ENCODE data around the gene KDELR3. TPM values are rescaled to one million over a fixed set of nuclear protein-coding genes. Genes with fewer than 3 reads are reported as not detected.

The KDELR3 gene
- total and polyA plus RNA-seq, 2 of the 8 experiments (the other 6 are each of a cell fraction or from before 2014, with no cell fraction given): 7.9 to 13.0 TPM

- Histone ChIP-seq H4K8ac (ENCODE audit: extremely low read depth, insufficient read depth, low read length) (no peak overlapping the region), H2BK20ac (ENCODE audit: low read length) (no peak overlapping the region), H3K27ac (ENCODE audit: low read depth, low read length) (no peak overlapping the region), H3K4me3 (ENCODE audit: extremely low read depth in 1 of 4, insufficient read depth in 2 of 4, low read depth in 3 of 4, low read length in 4 of 4) (no peak overlapping the region), H4K20me1 (replicated peaks in 1 of 2; ENCODE audit: control insufficient read depth in 1 of 2, insufficient read depth in 2 of 2, low read length in 2 of 2) (peaks cover 5 to 10% of the 10 kb centered on the region in 2 experiments), H3K9ac (replicated peaks in 1 of 4; ENCODE audit: extremely low read depth in 1 of 4, low read depth in 3 of 4, low read length in 3 of 4) (no peak overlapping the region), H3K4me1 (replicated peaks in 1 of 4; ENCODE audit: control insufficient read depth in 3 of 4, insufficient read depth in 4 of 4, low read length in 3 of 4) (peaks cover 0 to 4% (median 3%) of the 10 kb centered on the region in 4 experiments; a peak in 3 of 7 replicates), H2BK15ac (ENCODE audit: low read length) (no peak overlapping the region), H2BK5ac (ENCODE audit: low read depth, low read length) (no peak overlapping the region), H3K79me1 (ENCODE audit: low read depth, low read length) (no peaks in the 10 kb centered on the region; the same call in 1 of the 2 replicates), H3K23ac (ENCODE audit: insufficient read length) (no peak overlapping the region), H3K36me3 (ENCODE audit: control insufficient read depth in 2 of 4, insufficient read depth in 4 of 4, low read length in 3 of 4) (peaks cover 63 to 100% (median 94%) of the 10 kb centered on the region in 4 experiments), H3K18ac (ENCODE audit: extremely low read depth, low read length) (no peak overlapping the region), H3K79me2 (ENCODE audit: control insufficient read depth in 1 of 2, insufficient read depth in 2 of 2, low read length in 2 of 2) (peaks cover 0 to 33% of the 10 kb centered on the region in 2 experiments; a peak in 2 of 4 replicates), H3K9me3 (ENCODE audit: insufficient read depth in 2 of 2, low read depth in 1 of 2, low read length in 1 of 2) (no peaks in the 10 kb centered on the region), H2AK5ac (ENCODE audit: low read depth, low read length) (no peak overlapping the region), H3K4ac (replicated peaks; ENCODE audit: insufficient read length, low read depth, low read length) (no peak overlapping the region), H2BK12ac (ENCODE audit: low read depth, low read length) (no peak overlapping the region), H3K27me3 (replicated peaks in 1 of 4; ENCODE audit: control insufficient read depth in 3 of 4, extremely low read depth in 1 of 4, insufficient read depth in 3 of 4, low read length in 3 of 4) (no peaks in the 10 kb centered on the region), H2AFZ (ENCODE audit: low read length) (no peak overlapping the region), H3K14ac (ENCODE audit: insufficient read length) (no peak overlapping the region), H3K23me2 (ENCODE audit: low read depth, low read length) (no peaks in the 10 kb centered on the region), H4K91ac (replicated peaks; ENCODE audit: insufficient read length, low read length) (no peak overlapping the region), H3K56ac (replicated peaks; ENCODE audit: insufficient read length, low read depth, low read length) (no peak overlapping the region), H4K5ac (ENCODE audit: insufficient read length, low read depth, low read length) (no peak overlapping the region), H2BK120ac (replicated peaks; ENCODE audit: low read depth, low read length) (no peak overlapping the region), H3K4me2 (ENCODE audit: insufficient read depth in 1 of 2, low read depth in 2 of 2, low read length in 2 of 2) (no peak overlapping the region)
- DNase-seq (ENCODE audit: low read depth in 1 of 2, low spot score in 2 of 2) (no peak), FAIRE-seq (no peak)
- ChIA-PET CTCF (ENCODE audit: partially characterized antibody) (interaction anchor here (0.6 to 1.7 kb wide), 9 partner anchors 8 to 631 kb away, joined by 3 to 9 read pairs (median 4); no protein-coding TSS in a partner anchor), POLR2A (ENCODE audit: partially characterized antibody) (interaction anchor here (0.8 to 40.8 kb wide), 7 partner anchors 5 to 81 kb away, joined by 3 to 1102 read pairs (median 6); partner anchors contain the start of genes DMC1 and KDELR3)
- WGBS, 2 experiments (ENCODE audit: extremely low coverage in 1 of 2, insufficient coverage in 1 of 2, insufficient read length in 1 of 2, insufficient replicate concordance in 2 of 2, low coverage in 1 of 2, low lambda C conversion rate in 2 of 2, missing lambda C conversion rate in 1 of 2): 92% methylated on average over 2 of the region's 2 CpGs; no CpG with 5 or more reads in 1 of the 2 experiments
- TF ChIP-seq ATF2 (IDR thresholded peaks at IDR 0.05; ENCODE audit: low read length): no peak
- no peak for TF ChIP-seq GABPA (IDR thresholded peaks at IDR 0.05; ENCODE audit: borderline replicate concordance, insufficient read depth, low read length)
- no peak for TF ChIP-seq RFX5 (IDR thresholded peaks at IDR 0.05; ENCODE audit: borderline replicate concordance, low read depth, low read length)
- TF ChIP-seq BACH1 (IDR thresholded peaks at IDR 0.05; ENCODE audit: low read length): no peak
Measured at GRCh38 chr22:38494498-38494897, 26.6 kb downstream of the KDELR3 start.
